Common myeloid progenitor, CD34-positive (primary cell): ENCODE results near the gene PCK1.

Experiments
- CTCF ChIA-PET: fragments of 350-600 bp; sonication (Branson Sonifier 250); formaldehyde crosslinking; loops from one replicate; lab custom pipeline; 2021; ENCODE audit warnings: antibody characterized with exemption; lab: Charles Lee
- POLR2A ChIA-PET: fragments of 350-600 bp; sonication (Branson Sonifier 250); formaldehyde crosslinking; loops from one replicate; lab custom pipeline; 2021; ENCODE audit warnings: antibody characterized with exemption; lab: Charles Lee
- DNase-seq, 3 donors: peaks; one replicate each; pipeline versions ENCODE4 v3.0.0 to v3.0.0-alpha.2; 2013
- H3K27ac ChIP-seq, 2 experiments: 1 replicate in 1 of 2; 2 replicates in 1 of 2; pipeline ENCODE4 v1.7.0; 2013; ENCODE audit warnings: inconsistent platforms in 2 of 2, low read length in 2 of 2, mild to moderate bottlenecking in 2 of 2, low read depth in 1 of 2, moderate library complexity in 1 of 2; ENCODE audit not compliant: severe bottlenecking in 2 of 2, insufficient read depth in 1 of 2, poor library complexity in 1 of 2
- H3K27me3 ChIP-seq, 5 experiments: replicated peaks in 2 of 5; 1 replicate in 3 of 5; 2 replicates in 2 of 5; pipeline versions ENCODE4 v1.6.1 to v1.7.0; 2013; ENCODE audit warnings: low read length in 4 of 5, mild to moderate bottlenecking in 2 of 5, moderate library complexity in 2 of 5, inconsistent platforms in 1 of 5; ENCODE audit not compliant: insufficient read depth in 5 of 5, control insufficient read depth in 4 of 5
- H3K36me3 ChIP-seq, 4 experiments: 1 replicate in 2 of 4; 2 replicates in 2 of 4; pipeline versions ENCODE4 v1.6.1 to v1.7.0; 2013; ENCODE audit warnings: low read length in 3 of 4, control low read depth in 1 of 4, mild to moderate bottlenecking in 1 of 4; ENCODE audit not compliant: control insufficient read depth in 4 of 4, insufficient read depth in 4 of 4
- H3K4me1 ChIP-seq, 4 experiments: 1 replicate in 3 of 4; 2 replicates in 1 of 4; pipeline versions ENCODE4 v1.6.1 to v1.7.1; 2013; ENCODE audit warnings: low read length in 3 of 4, mild to moderate bottlenecking in 3 of 4, control low read depth in 1 of 4, inconsistent platforms in 1 of 4, moderate library complexity in 1 of 4; ENCODE audit not compliant: control insufficient read depth in 4 of 4, insufficient read depth in 4 of 4; ENCODE audit errors: control extremely low read depth in 1 of 4
- H3K4me3 ChIP-seq, 7 experiments: 1 replicate in 4 of 7; 2 replicates in 3 of 7; pipeline versions ENCODE4 v1.5.1 to v1.7.0; 2013; ENCODE audit warnings: mild to moderate bottlenecking in 7 of 7, low read length in 6 of 7, moderate library complexity in 6 of 7, inconsistent platforms in 2 of 7, low read depth in 2 of 7, control low read depth in 1 of 7; ENCODE audit not compliant: insufficient read depth in 4 of 7, control insufficient read depth in 1 of 7; ENCODE audit errors: extremely low read depth in 1 of 7
- H3K9me3 ChIP-seq, 5 experiments: 1 replicate in 4 of 5; 2 replicates in 1 of 5; pipeline versions ENCODE4 v1.6.1 to v1.7.1; 2013; ENCODE audit warnings: low read length in 4 of 5, mild to moderate bottlenecking in 2 of 5, inconsistent platforms in 1 of 5, low read depth in 1 of 5, moderate library complexity in 1 of 5; ENCODE audit not compliant: control insufficient read depth in 4 of 5, insufficient read depth in 2 of 5; ENCODE audit errors: control extremely low read depth in 1 of 5
- WGBS: methylation state at CpG from one replicate; pipeline ENCODE4 v1.1.5; 2013; ENCODE audit not compliant: insufficient coverage; 5-methylcytosine and 5-hydroxymethylcytosine counted together

Gene PCK1

GRCh38 chr20:57571782-57572416, 11.0 kb downstream of the PCK1 start:
- ChIA-PET POLR2A (no interaction called here), CTCF (interaction anchor here (1.9 kb wide), 1 partner anchor 10 kb away, joined by 6 read pairs; the partner anchor contains the start of gene PCK1)
- Histone ChIP-seq H3K4me1 (no peaks in the 10 kb centered on the region), H3K9me3 (peaks cover 0 to 6% (median 0%) of the 10 kb centered on the region in 5 experiments), H3K27ac (no peak overlapping the region), H3K4me3 (no peak overlapping the region), H3K27me3 (peaks cover 2 to 75% (median 9%) of the 10 kb centered on the region in 5 experiments), H3K36me3 (no peaks in the 10 kb centered on the region)
- 64% methylated on average over 2 of the region's 3 CpGs for WGBS
- DNase-seq: no peak

- CTCF ChIA-PET: interaction anchor here (1.9 to 2.2 kb wide), 2 partner anchors 11 to 12 kb away, joined by 6 to 7 read pairs; partner anchors contain the start of gene PCK1
- 58% methylated on average over 11 of the region's 12 CpGs for WGBS
- no peak overlapping the region for H3K4me3 ChIP-seq
- no peaks in the 10 kb centered on the region for H3K36me3 ChIP-seq
- peaks cover 2 to 75% (median 14%) of the 10 kb centered on the region in 5 experiments for H3K27me3 ChIP-seq
- H3K27ac ChIP-seq: no peak overlapping the region
- no peak for DNase-seq
- POLR2A ChIA-PET: no interaction called here
- peaks cover 0 to 6% (median 0%) of the 10 kb centered on the region in 5 experiments for H3K9me3 ChIP-seq
- no peaks in the 10 kb centered on the region for H3K4me1 ChIP-seq
These were observed 12.3 kb downstream of the PCK1 start for GRCh38 chr20:57573242-57573641.

GRCh38 chr20:57573894-57574293, 13.0 kb downstream of the PCK1 start:
- peaks cover 2 to 75% (median 15%) of the 10 kb centered on the region in 5 experiments for H3K27me3 ChIP-seq
- 32% methylated on average over 4 of the region's 5 CpGs for WGBS
- H3K4me1 ChIP-seq: no peaks in the 10 kb centered on the region
- H3K36me3 ChIP-seq: no peaks in the 10 kb centered on the region
- POLR2A ChIA-PET: no interaction called here
- peaks cover 0 to 6% (median 0%) of the 10 kb centered on the region in 5 experiments for H3K9me3 ChIP-seq
- no peak overlapping the region for H3K4me3 ChIP-seq
- DNase-seq: no peak
- H3K27ac ChIP-seq: no peak overlapping the region
- CTCF ChIA-PET: interaction anchor here (1.9 to 2.2 kb wide), 2 partner anchors 11 to 12 kb away, joined by 6 to 7 read pairs; partner anchors contain the start of gene PCK1

- Histone ChIP-seq H3K27ac (no peak overlapping the region), H3K4me1 (no peaks in the 10 kb centered on the region), H3K9me3 (peaks cover 0 to 6% (median 0%) of the 10 kb centered on the region in 5 experiments), H3K27me3 (peaks cover 2 to 81% (median 18%) of the 10 kb centered on the region in 5 experiments), H3K4me3 (no peak overlapping the region), H3K36me3 (no peaks in the 10 kb centered on the region)
- CTCF ChIA-PET: interaction anchor here (2.2 kb wide), 1 partner anchor 10 kb away, joined by 7 read pairs; no protein-coding TSS in a partner anchor
- POLR2A ChIA-PET: no interaction called here
- DNase-seq: no peak
These were observed 14.0 kb downstream of the PCK1 start for GRCh38 chr20:57574954-57575353.

- Histone ChIP-seq H3K4me1 (no peaks in the 10 kb centered on the region), H3K27me3 (peaks cover 2 to 86% (median 21%) of the 10 kb centered on the region in 5 experiments), H3K27ac (no peak overlapping the region), H3K9me3 (peaks cover 0 to 6% (median 0%) of the 10 kb centered on the region in 5 experiments), H3K36me3 (no peaks in the 10 kb centered on the region), H3K4me3 (no peak overlapping the region)
- ChIA-PET CTCF (interaction anchor here (1.6 kb wide), 2 partner anchors 17 to 65 kb away, joined by 4 to 5 read pairs; no protein-coding TSS in a partner anchor), POLR2A (no interaction called here)
- WGBS: 60% methylated on average over 1 of the region's 2 CpGs
- no peak for DNase-seq
These were observed 15.1 kb downstream of the PCK1 start for GRCh38 chr20:57576002-57576401.

GRCh38 chr20:57576617-57577550, 16.0 kb downstream of the PCK1 start:
- ChIA-PET CTCF (interaction anchor here (0.7 to 1.6 kb wide), 4 partner anchors 16 to 66 kb away, joined by 3 to 5 read pairs (median 4); no protein-coding TSS in a partner anchor), POLR2A (no interaction called here)
- Histone ChIP-seq H3K27ac (no peak overlapping the region), H3K36me3 (no peaks in the 10 kb centered on the region), H3K4me3 (no peak overlapping the region), H3K9me3 (peaks cover 0 to 6% (median 0%) of the 10 kb centered on the region in 5 experiments), H3K4me1 (no peaks in the 10 kb centered on the region), H3K27me3 (peaks cover 2 to 93% (median 29%) of the 10 kb centered on the region in 5 experiments)
- no peak for DNase-seq
- WGBS: 89% methylated on average over 6 of the region's 6 CpGs
